C4-2B (cell line): ENCODE data around the gene SPTB.
A peak's percentile ranks its signal among the peaks of the same experiment; 100 is the strongest.

Experiments
- ZFX ChIP-seq: fragments of 450-650 bp; IDR thresholded peaks from 2 replicates; pipeline ENCODE4 v1.6.1; 2017
- TF ChIP-seq, protein P1 (sequence below): fragments of 450-650 bp; conservative IDR thresholded peaks from 2 replicates; pipeline ENCODE4 v1.5.1; 2017; ENCODE audit warnings: mild to moderate bottlenecking

DNA sequence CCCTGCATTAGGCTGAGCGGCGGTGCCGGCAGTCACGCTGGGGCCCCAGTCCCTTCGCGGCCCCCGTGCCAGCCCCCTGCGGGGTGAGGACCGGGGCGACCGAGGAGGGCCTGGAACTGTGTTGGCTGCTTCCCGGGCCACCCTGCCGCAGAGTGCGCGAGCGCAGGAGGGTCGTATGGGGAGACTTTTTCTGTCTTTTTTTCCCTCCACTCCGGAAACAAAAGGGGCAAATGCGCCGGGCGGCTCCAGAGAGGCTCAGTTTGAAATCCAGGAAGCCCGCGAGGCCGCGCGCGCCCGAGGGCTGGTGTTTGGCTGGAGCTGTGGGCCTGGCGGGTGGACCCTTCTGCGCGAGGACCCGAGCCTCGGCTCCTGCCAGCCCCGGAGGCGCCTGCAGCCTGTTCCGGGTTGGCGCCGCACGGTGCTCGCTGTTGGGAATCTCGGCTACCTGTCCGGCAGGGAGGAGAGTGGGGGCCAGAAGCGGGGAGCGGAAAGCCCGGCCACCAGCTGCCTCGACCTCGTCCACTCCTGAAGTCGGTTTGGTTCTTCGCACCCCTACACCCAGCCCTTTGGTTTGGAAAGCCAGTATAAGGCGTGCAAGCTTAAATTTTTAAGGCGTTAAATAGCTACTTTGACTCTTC, 174.8 kb downstream of the SPTB start:
- TF ChIP-seq, protein P1, sequence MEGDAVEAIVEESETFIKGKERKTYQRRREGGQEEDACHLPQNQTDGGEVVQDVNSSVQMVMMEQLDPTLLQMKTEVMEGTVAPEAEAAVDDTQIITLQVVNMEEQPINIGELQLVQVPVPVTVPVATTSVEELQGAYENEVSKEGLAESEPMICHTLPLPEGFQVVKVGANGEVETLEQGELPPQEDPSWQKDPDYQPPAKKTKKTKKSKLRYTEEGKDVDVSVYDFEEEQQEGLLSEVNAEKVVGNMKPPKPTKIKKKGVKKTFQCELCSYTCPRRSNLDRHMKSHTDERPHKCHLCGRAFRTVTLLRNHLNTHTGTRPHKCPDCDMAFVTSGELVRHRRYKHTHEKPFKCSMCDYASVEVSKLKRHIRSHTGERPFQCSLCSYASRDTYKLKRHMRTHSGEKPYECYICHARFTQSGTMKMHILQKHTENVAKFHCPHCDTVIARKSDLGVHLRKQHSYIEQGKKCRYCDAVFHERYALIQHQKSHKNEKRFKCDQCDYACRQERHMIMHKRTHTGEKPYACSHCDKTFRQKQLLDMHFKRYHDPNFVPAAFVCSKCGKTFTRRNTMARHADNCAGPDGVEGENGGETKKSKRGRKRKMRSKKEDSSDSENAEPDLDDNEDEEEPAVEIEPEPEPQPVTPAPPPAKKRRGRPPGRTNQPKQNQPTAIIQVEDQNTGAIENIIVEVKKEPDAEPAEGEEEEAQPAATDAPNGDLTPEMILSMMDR = no peak
- TF ChIP-seq ZFX = peak; percentile 62
